ENCODE data around the gene MLST8. TPM values are rescaled to one million over a fixed set of nuclear protein-coding genes. Genes with fewer than 3 reads are reported as not detected.

MLST8 gene
- total and polyA plus RNA-seq, 2 experiments from 2014 or later, result 100.0 to 117 TPM

DNA sequence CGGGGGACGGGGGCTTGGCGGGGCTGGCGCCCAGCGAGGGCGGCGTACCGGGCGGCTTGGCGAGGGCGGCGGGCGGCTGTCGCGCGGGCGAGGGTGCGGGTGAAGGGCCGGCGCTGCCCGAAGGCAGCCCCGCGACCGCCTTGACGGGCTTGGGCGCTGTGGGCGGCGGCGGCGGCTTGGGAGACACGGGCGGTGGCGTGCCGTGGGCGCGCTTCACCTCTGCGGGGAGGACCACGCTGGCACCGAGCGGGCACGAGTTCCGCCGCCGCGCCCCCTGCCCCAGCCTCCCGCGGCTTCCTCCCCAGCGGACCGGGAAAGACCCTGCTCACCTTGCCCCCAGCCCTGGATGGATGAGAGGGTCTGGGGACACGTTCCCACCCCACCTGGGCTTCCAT lies 26.1 kb upstream of the MLST8 start:
- TF ChIP-seq, protein P1, sequence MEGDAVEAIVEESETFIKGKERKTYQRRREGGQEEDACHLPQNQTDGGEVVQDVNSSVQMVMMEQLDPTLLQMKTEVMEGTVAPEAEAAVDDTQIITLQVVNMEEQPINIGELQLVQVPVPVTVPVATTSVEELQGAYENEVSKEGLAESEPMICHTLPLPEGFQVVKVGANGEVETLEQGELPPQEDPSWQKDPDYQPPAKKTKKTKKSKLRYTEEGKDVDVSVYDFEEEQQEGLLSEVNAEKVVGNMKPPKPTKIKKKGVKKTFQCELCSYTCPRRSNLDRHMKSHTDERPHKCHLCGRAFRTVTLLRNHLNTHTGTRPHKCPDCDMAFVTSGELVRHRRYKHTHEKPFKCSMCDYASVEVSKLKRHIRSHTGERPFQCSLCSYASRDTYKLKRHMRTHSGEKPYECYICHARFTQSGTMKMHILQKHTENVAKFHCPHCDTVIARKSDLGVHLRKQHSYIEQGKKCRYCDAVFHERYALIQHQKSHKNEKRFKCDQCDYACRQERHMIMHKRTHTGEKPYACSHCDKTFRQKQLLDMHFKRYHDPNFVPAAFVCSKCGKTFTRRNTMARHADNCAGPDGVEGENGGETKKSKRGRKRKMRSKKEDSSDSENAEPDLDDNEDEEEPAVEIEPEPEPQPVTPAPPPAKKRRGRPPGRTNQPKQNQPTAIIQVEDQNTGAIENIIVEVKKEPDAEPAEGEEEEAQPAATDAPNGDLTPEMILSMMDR (IDR thresholded peaks at IDR 0.05; ENCODE audit: low read depth, low read length), result no peak
- H3K4me3 ChIP-seq, result no peak overlapping the region
- no peaks in the 10 kb centered on the region for H3K27me3 ChIP-seq

DNA sequence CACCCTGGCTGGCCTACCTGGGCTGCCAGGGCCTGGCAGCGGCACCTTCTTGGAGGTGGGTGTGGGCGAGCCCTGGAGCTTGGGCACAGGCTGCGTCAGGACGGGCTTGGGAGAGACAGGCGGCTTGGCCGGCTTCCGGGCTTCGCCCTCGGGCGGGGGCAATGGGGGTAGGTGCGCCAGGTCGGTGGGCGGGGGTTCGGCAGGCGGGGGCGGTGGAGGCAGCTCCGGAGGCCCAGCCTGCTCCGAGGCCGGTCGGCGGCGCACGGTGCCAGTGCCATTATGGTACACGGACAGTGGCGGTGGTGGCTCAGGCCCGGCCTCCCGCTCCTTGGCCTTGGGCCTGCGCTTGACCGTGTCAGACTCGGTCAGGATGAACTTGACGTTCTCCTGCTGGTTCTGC lies 25.7 kb upstream of the MLST8 start:
- Histone ChIP-seq H3K4me3 (no peak overlapping the region), H3K27me3 (no peaks in the 10 kb centered on the region), H3K9me3 (ENCODE audit: low read depth) (no peaks in the 10 kb centered on the region), H3K36me3 (peaks cover 12% of the 10 kb centered on the region), H3K4me1 (ENCODE audit: low read depth) (no peaks in the 10 kb centered on the region), H3K27ac (no peak overlapping the region)
- TF ChIP-seq, protein P1 (IDR thresholded peaks at IDR 0.05; ENCODE audit: low read depth, low read length), result no peak
- no peak for DNase-seq (ENCODE audit: low read depth in 1 of 2, low spot score in 1 of 2)

More for the DNA sequence above, 26.1 kb upstream of the MLST8 start:
- Histone ChIP-seq H3K36me3 (peaks cover 16% of the 10 kb centered on the region), H3K27ac (no peak overlapping the region), H3K4me1 (ENCODE audit: low read depth) (no peaks in the 10 kb centered on the region), H3K9me3 (ENCODE audit: low read depth) (no peaks in the 10 kb centered on the region)
- DNase-seq (ENCODE audit: low read depth in 1 of 2, low spot score in 1 of 2), result no peak

DNA sequence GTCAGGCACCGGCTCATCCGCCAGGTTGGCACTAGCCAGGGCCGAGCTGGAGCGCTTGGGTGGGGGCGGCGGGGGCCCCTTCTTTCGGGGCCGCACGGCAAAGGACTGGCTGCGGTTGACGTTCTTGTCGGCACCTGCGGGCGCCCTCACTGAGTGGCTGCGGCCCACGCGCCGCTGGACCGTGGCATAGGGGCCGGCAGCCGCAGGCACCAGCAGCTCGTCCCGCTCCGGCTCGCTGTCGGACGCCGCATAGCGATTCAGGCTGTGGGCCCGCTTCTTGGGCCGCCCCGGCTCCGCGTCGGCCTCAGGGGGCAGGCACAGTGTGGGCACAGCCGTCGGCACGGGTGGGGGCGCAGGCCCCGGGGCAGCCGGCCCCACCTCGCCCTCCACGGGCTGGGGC lies 24.8 kb upstream of the MLST8 start:
- DNase-seq (ENCODE audit: low read depth in 1 of 2, low spot score in 1 of 2), result no peak
- Histone ChIP-seq H3K27me3 (no peaks in the 10 kb centered on the region), H3K36me3 (peaks cover 10% of the 10 kb centered on the region), H3K4me3 (no peak overlapping the region), H3K9me3 (ENCODE audit: low read depth) (no peaks in the 10 kb centered on the region), H3K27ac (no peak overlapping the region), H3K4me1 (ENCODE audit: low read depth) (no peaks in the 10 kb centered on the region)
- TF ChIP-seq, protein P1 (IDR thresholded peaks at IDR 0.05; ENCODE audit: low read depth, low read length), result no peak

DNA sequence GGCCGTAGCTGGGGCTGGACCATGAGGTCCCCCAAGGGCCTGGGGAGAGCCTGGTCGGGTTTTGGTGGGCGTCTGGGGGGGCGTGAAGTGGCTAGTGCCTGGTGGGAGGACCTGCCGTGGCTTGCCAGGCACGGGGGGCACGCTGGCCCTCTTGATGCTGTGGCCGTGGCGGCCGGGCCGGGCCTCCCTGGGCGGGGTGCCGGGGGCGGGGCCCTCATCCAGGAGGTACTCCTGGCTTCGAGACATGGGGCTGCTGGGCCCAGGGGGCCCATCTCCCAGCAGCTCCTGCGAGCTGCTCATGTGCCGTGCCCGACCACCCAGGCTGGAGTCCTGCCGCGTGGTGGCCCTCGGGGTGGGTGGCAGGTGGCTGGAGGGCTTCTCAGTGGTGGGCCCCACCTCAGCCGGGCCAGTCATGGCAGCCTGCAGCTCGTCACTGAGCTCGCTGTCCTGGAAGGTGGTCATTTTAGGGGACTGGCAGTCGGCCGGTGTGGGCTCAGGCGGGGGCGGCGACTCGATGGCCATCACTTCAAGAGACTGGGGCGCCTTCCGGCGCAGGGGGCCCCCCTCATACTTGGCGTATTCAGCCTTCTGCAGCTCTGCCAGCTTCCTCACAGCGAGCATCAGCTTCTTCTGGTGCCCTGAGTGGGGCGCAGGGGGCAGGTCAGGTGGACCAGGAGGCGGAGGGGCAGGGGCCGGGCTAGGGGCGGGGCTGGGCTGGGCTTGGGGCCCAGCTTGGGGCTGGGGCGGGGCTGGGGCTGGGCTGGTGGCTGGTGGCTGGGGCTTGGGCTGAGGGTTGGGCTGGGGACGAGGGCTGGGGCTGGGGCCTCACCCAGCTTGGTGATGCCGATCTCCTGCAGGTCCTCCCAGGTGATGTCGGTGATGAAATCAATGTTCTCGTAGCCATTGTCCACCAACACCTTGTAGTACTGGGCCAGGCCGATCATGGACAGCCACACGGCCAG lies 24.0 kb upstream of the MLST8 start:
- TF ChIP-seq, protein P1 (IDR thresholded peaks at IDR 0.05; ENCODE audit: low read depth, low read length), result no peak
- Histone ChIP-seq H3K36me3 (peaks cover 3% of the 10 kb centered on the region), H3K4me1 (ENCODE audit: low read depth) (no peaks in the 10 kb centered on the region), H3K27me3 (no peaks in the 10 kb centered on the region), H3K9me3 (ENCODE audit: low read depth) (no peaks in the 10 kb centered on the region), H3K27ac (no peak overlapping the region), H3K4me3 (no peak overlapping the region)
- no peak for DNase-seq (ENCODE audit: low read depth in 1 of 2, low spot score in 1 of 2)

DNA sequence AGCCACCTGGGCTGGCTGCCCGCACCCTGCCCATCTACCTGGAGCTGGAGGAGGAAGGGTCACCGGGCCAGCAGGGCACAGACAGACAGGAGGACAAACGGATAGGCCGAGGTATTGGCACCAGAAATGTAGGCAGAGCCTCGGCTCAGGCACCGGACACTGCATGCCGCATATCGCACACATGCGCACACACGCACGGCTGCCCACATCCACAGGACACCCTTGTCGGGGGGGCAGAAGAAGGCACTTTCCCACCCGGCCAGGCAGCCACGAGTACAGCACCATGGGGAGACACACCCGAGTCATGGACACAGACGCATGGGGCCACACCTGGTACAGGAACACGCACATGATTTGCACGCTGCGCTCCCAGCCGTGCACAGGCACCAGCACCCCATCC lies 23.3 kb upstream of the MLST8 start:
- Histone ChIP-seq H3K4me3 (no peak overlapping the region), H3K36me3 (peaks cover 3% of the 10 kb centered on the region), H3K27ac (no peak overlapping the region), H3K4me1 (ENCODE audit: low read depth) (no peaks in the 10 kb centered on the region), H3K27me3 (no peaks in the 10 kb centered on the region), H3K9me3 (ENCODE audit: low read depth) (no peaks in the 10 kb centered on the region)
- TF ChIP-seq, protein P1 (IDR thresholded peaks at IDR 0.05; ENCODE audit: low read depth, low read length), result no peak
- DNase-seq (ENCODE audit: low read depth in 1 of 2, low spot score in 1 of 2), result no peak

All from cardiac muscle cell (in vitro differentiated cells and primary cell).